GM23338 (cell line): ENCODE data around the gene ZNF394. TPM values are rescaled to one million over a fixed set of nuclear protein-coding genes. Genes with fewer than 3 reads are reported as not detected.
"Not testable (repeated sequence)": the region's sequence is repeated elsewhere in the genome, so short reads cannot be mapped to it uniquely, and the experiment has no call there.

Experiments used
- ATAC-seq: fragments of 200-7000 bp; cut with Tn5 transposase; 3 replicates; pipeline ENCODE4 v1.9.1; 2020
- DNase-seq: peaks from one replicate; pipeline ENCODE4 v3.0.0-alpha.2; 2015; ENCODE audit warnings: low spot score
- H2AFZ ChIP-seq: fragments of 200-600 bp; sonication (generic); 2 replicates; pipeline ENCODE4 v1.8.0; 2016; ENCODE audit warnings: antibody characterized with exemption, mild to moderate bottlenecking, moderate library complexity
- H3F3A ChIP-seq: fragments of 200-600 bp; sonication (generic); replicated peaks from 2 replicates; pipeline ENCODE4 v1.8.0; 2017; ENCODE audit warnings: antibody characterized with exemption, mixed run types, low read depth
- H3K27ac ChIP-seq: fragments of 200-600 bp; sonication (generic); 2 replicates; pipeline ENCODE4 v1.6.1; 2016; ENCODE audit warnings: low read depth
- H3K27me3 ChIP-seq: fragments of 200-600 bp; sonication (generic); 2 replicates; pipeline ENCODE4 v1.8.0; 2016; ENCODE audit warnings: mild to moderate bottlenecking, mixed run types, moderate library complexity; ENCODE audit not compliant: insufficient read depth
- H3K36me3 ChIP-seq: fragments of 200-600 bp; sonication (generic); 2 replicates; pipeline ENCODE4 v1.8.0; 2016; ENCODE audit warnings: mild to moderate bottlenecking; ENCODE audit not compliant: insufficient read depth
- H3K4me1 ChIP-seq: fragments of 200-600 bp; sonication (generic); 2 replicates; pipeline ENCODE4 v1.8.0; 2016; ENCODE audit warnings: mild to moderate bottlenecking, moderate library complexity; ENCODE audit not compliant: insufficient read depth
- H3K4me2 ChIP-seq: fragments of 200-600 bp; sonication (generic); 2 replicates; pipeline ENCODE4 v1.7.1; 2017; ENCODE audit warnings: mixed run types
- H3K4me3 ChIP-seq: fragments of 200-600 bp; sonication (generic); 2 replicates; pipeline ENCODE4 v1.6.1; 2016; ENCODE audit warnings: mixed run types
- H3K79me2 ChIP-seq: fragments of 200-600 bp; sonication (generic); replicated peaks from 2 replicates; pipeline ENCODE4 v1.8.0; 2017; ENCODE audit warnings: mild to moderate bottlenecking; ENCODE audit not compliant: insufficient read depth
- H3K9me2 ChIP-seq: fragments of 200-600 bp; sonication (generic); 2 replicates; pipeline ENCODE4 v1.8.0; 2017; ENCODE audit not compliant: insufficient read depth
- H4K20me1 ChIP-seq: fragments of 200-600 bp; sonication (generic); replicated peaks from 2 replicates; pipeline ENCODE4 v1.8.0; 2017; ENCODE audit warnings: mild to moderate bottlenecking; ENCODE audit not compliant: insufficient read depth
- H3K27ac Mint-ChIP-seq: 2 replicates; pipeline ENCODE4 v1.8.0; 2020; ENCODE audit warnings: inconsistent platforms, mild to moderate bottlenecking, moderate library complexity, mixed read lengths
- H3K27me3 Mint-ChIP-seq: 3 replicates; pipeline ENCODE4 v1.8.0; 2022; ENCODE audit warnings: low read depth, mild to moderate bottlenecking, moderate library complexity, mixed read lengths, inconsistent platforms; ENCODE audit not compliant: insufficient read depth, poor library complexity
- H3K36me3 Mint-ChIP-seq: 3 replicates; pipeline ENCODE4 v1.8.0; 2021; ENCODE audit warnings: low read depth, mild to moderate bottlenecking, inconsistent platforms, moderate library complexity, mixed read lengths
- H3K4me1 Mint-ChIP-seq: 3 replicates; pipeline ENCODE4 v1.8.0; 2020; ENCODE audit warnings: mild to moderate bottlenecking, inconsistent platforms, mixed read lengths
- H3K4me3 Mint-ChIP-seq: 3 replicates; pipeline ENCODE4 v1.8.0; 2021; ENCODE audit warnings: moderate library complexity, mild to moderate bottlenecking, inconsistent platforms, mixed read lengths
- H3K9me3 Mint-ChIP-seq: 3 replicates; pipeline ENCODE4 v1.8.0; 2020; ENCODE audit warnings: moderate library complexity, mild to moderate bottlenecking, inconsistent platforms, mixed read lengths
- ETS1 ChIP-seq: IDR thresholded peaks from 2 replicates; pipeline ENCODE4 v1.6.1; 2016; ENCODE audit warnings: antibody characterized with exemption
- EZH2phosphoT487 ChIP-seq: fragments of 200-600 bp; sonication (generic); IDR thresholded peaks from one replicate; pipeline ENCODE4 v1.8.1; 2018; ENCODE audit warnings: antibody characterized with exemption; ENCODE audit not compliant: unreplicated experiment
- JUNB ChIP-seq: IDR thresholded peaks from one replicate; pipeline ENCODE4 v1.6.1; 2016; ENCODE audit warnings: antibody characterized with exemption; ENCODE audit not compliant: unreplicated experiment
- NANOG ChIP-seq: IDR thresholded peaks from 2 replicates; pipeline ENCODE4 v1.6.1; 2016; ENCODE audit warnings: antibody characterized with exemption, borderline replicate concordance
- ZNF331 ChIP-seq: fragments of 250-450 bp; sonication (Bioruptor Pico); IDR thresholded peaks from 2 replicates; pipeline ENCODE4 v1.5.0; 2020; ENCODE audit warnings: low read depth, mild to moderate bottlenecking, moderate library complexity
- polyA plus RNA-seq: library from polyadenylated mRNA; unstranded; fragments of >200 nt; fragmentation: Nextera tagmentation; extraction: Ambion mirVana; gene quantifications from 2 replicates; pipeline ENCODE4 v1.2.1, GENCODE V29; 2016
- total RNA-seq: library from RNA; depleted of rRNA; stranded (reverse); fragments of >200 nt; shearing (Covaris generic); gene quantifications from 2 replicates; pipeline ENCODE4 v1.2.3, GENCODE V29; 2014
- TF ChIP-seq, protein P1 (sequence below), 2 experiments: fragments of 200-600 bp in 1 of 2; sonication (generic) in 1 of 2; conservative IDR thresholded peaks; 2 replicates each; pipeline versions ENCODE4 v1.5.1 to v1.6.1; 2016 to 2017; ENCODE audit warnings: antibody characterized with exemption in 2 of 2, low read depth in 2 of 2, mild to moderate bottlenecking in 2 of 2, moderate library complexity in 1 of 2

The ZNF394 gene
- total and polyA plus RNA-seq, 2 experiments from 2014 or later: 12.6 to 26.9 TPM

DNA sequence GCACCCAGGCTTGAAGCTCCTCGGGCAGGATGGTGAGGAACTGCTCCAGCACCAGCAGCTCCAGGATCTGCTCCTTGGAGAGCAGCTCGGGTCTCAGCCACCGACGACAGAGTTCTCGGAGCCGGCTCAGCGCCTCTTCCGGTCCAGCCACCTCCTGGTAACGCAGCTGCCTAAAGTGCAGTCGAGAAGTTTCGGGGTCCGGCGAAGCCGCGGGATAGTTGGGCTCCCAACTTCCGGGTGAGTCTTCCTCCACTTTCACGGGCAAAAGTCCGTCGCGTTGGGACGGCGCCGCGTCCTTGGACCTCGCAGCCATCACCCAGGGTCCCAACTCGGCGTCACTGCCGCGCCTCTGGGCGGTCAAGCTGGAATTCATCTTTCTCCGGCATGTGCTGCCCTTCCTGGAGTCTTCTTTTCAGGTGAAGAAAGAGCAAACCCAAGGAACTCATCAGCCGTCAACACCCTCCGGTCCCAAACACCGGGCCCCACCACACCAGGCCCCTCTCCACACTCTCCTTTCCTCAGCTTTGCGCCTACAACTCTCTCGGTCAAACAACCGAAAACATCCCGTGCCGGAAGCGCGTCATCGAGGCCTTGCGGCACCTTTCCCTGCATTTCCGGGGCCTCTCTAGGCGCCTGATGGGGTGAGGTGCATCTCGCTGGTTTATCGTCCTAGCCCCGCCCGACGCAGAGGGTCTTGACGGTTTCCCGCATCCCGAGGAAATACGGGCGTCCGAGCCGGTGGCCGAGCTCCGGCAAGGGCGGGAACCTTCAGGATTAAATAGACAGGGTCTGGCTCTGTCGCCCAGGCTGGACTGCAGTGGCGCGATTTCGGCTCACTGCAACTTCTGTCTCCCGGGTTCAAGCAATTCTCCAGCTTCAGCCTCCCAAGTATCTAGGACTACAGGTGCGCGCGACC lies at the start of gene ZNF394 (continued):
- TF ChIP-seq EZH2phosphoT487: no peak

DNA sequence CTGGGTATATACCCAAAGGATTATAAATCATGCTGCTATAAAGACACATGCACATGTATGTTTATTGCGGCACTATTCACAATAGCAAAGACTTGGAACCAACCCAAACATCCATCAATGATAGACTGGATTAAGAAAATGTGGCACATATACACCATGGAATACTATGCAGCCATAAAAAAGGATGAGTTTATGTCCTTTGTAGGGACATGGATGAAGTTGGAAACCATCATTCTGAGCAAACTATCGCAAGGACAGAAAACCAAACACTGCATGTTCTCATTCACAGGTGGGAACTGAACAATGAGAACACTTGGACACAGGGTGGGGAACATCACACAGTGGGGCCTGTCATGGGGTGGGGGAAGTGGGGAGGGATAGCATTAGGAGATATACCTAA lies 49.5 kb upstream of the ZNF394 start:
- H3K36me3 Mint-ChIP-seq: peaks cover 49% of the 10 kb centered on the region

DNA sequence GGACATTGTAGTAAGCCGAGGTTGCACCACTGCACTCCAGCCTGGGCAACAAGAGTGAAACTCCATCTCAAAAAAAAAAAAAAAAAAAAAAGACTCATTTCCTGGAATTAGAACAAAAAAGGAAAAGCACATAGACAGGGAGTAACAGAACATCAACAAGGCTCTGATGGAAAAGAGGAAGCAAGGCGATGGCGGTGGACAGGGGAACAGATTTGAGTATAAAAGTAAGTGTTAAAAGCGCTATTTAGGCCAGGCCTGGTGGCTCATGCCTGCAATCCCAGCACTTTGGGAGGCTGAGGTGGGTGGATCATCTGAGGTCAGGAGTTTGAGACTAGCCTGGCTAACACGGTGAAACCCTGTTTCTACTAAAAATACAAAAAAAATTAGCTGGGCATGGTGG lies 45.2 kb upstream of the ZNF394 start:
- Mint-ChIP-seq H3K36me3 (peaks cover 76% of the 10 kb centered on the region), H3K9me3 (peaks cover 76% of the 10 kb centered on the region)

More for the DNA sequence above, 49.5 kb upstream of the ZNF394 start:
- not testable (repeated sequence) for H3K27ac ChIP-seq, H3K36me3 ChIP-seq, H2AFZ ChIP-seq, H3F3A ChIP-seq, H3K4me3 ChIP-seq, H3K4me2 ChIP-seq, H3K27me3 Mint-ChIP-seq, H3K4me1 Mint-ChIP-seq, ATAC-seq, DNase-seq, H3K4me1 ChIP-seq, H3K27ac Mint-ChIP-seq, H4K20me1 ChIP-seq, H3K9me2 ChIP-seq, H3K4me3 Mint-ChIP-seq, H3K27me3 ChIP-seq
- H3K9me3 Mint-ChIP-seq: peaks cover 38% of the 10 kb centered on the region; the same call in 2 of the 3 replicates
- H3K79me2 ChIP-seq: peaks cover 19% of the 10 kb centered on the region; the same call in 1 of the 2 replicates

GRCh38 chr7:99543916-99544315 lies 43.8 kb upstream of the ZNF394 start:
- Mint-ChIP-seq H3K4me1 (no peaks in the 10 kb centered on the region), H3K4me3 (no peak overlapping the region), H3K27me3 (peaks cover 4% of the 10 kb centered on the region), H3K9me3 (peaks cover 83% of the 10 kb centered on the region), H3K36me3 (peaks cover 66% of the 10 kb centered on the region), H3K27ac (no peak overlapping the region)
- DNase-seq (no peak), ATAC-seq (no peak)
- Histone ChIP-seq H2AFZ (no peak overlapping the region), H3K4me3 (no peak overlapping the region), H3K36me3 (0 out of 2 replicates have a peak, but pooled peaks cover 3% of the 10 kb centered on the region), H3K79me2 (no peaks in the 10 kb centered on the region), H4K20me1 (no peaks in the 10 kb centered on the region), H3K27ac (no peak overlapping the region), H3K27me3 (no peaks in the 10 kb centered on the region), H3K9me2 (no peaks in the 10 kb centered on the region), H3K4me1 (no peaks in the 10 kb centered on the region), H3K4me2 (no peak overlapping the region), H3F3A (no peaks in the 10 kb centered on the region)
- TF ChIP-seq NANOG (no peak), JUNB (no peak), ZNF331 (no peak), ETS1 (no peak)
- TF ChIP-seq, protein P1, sequence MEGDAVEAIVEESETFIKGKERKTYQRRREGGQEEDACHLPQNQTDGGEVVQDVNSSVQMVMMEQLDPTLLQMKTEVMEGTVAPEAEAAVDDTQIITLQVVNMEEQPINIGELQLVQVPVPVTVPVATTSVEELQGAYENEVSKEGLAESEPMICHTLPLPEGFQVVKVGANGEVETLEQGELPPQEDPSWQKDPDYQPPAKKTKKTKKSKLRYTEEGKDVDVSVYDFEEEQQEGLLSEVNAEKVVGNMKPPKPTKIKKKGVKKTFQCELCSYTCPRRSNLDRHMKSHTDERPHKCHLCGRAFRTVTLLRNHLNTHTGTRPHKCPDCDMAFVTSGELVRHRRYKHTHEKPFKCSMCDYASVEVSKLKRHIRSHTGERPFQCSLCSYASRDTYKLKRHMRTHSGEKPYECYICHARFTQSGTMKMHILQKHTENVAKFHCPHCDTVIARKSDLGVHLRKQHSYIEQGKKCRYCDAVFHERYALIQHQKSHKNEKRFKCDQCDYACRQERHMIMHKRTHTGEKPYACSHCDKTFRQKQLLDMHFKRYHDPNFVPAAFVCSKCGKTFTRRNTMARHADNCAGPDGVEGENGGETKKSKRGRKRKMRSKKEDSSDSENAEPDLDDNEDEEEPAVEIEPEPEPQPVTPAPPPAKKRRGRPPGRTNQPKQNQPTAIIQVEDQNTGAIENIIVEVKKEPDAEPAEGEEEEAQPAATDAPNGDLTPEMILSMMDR (conservative IDR thresholded peaks at IDR 0.05; ENCODE audit: low read depth in 2 of 2): no peak

More for the DNA sequence above, 45.2 kb upstream of the ZNF394 start:
- not testable (repeated sequence) for H3K4me3 ChIP-seq, ATAC-seq, H3K4me2 ChIP-seq, H3K4me1 Mint-ChIP-seq, H3K27me3 ChIP-seq, H3K36me3 ChIP-seq, H3K27ac ChIP-seq, H2AFZ ChIP-seq, H3K27ac Mint-ChIP-seq, DNase-seq, H3K9me2 ChIP-seq, H3K4me3 Mint-ChIP-seq, H3K79me2 ChIP-seq, H4K20me1 ChIP-seq, H3K27me3 Mint-ChIP-seq, H3F3A ChIP-seq, H3K4me1 ChIP-seq
